ENCODE data around the gene SNRPD3. TPM values are rescaled to one million over a fixed set of nuclear protein-coding genes. Genes with fewer than 3 reads are reported as not detected.

SNRPD3 gene
- total and polyA plus RNA-seq, 9 of the 15 experiments (the other 6 are each of a cell fraction or from before 2014, with no cell fraction given), result 131 to 366 (median 274) TPM

DNA sequence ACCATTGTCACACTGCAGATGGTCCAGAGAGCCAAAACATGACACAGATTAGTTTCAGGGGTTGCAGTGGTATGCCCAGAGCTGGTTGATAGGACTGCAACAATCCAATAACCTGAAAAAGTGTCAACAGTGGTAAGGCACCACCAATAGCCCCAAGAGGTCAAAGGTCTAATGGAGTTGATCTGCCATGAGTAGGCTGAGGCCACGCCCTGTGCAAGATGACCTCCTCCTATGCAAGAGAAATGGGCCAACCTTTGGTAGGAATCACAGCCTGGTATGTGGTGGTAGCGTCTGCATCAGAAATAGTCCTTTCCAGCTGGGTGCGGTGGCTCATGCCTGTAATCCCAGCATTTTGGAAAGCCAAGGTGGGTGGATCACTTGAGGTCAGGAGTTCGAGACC, 20.5 kb upstream of the SNRPD3 start:
- TF ChIP-seq NR2C1 (IDR thresholded peaks at IDR 0.05), result no peak
- TF ChIP-seq NR2C1 (tag; IDR thresholded peaks at IDR 0.05), result 0 out of 2 replicates have a peak, but pooled peaks have one; percentile 11
- TF ChIP-seq YY1 (IDR thresholded peaks at IDR 0.05; ENCODE audit: borderline replicate concordance in 1 of 3, control insufficient read depth in 1 of 3, extremely low read depth in 1 of 3, insufficient read depth in 3 of 3, insufficient read length in 1 of 3, insufficient replicate concordance in 2 of 3, low read depth in 1 of 3, low read length in 2 of 3), result no peak
- no peak for TF ChIP-seq SMAD1 (IDR thresholded peaks at IDR 0.05; ENCODE audit: low read depth, low read length, partially characterized antibody)
- DNase-seq (ENCODE audit: extremely low read depth in 1 of 4, low spot score in 3 of 4), result no peak
- H3K4me1 ChIP-seq (replicated peaks in 1 of 2; ENCODE audit: control insufficient read depth in 2 of 2, insufficient read depth in 2 of 2, low read length in 2 of 2), result no peaks in the 10 kb centered on the region; a peak in 1 of 5 replicates
- no peak overlapping the region for H2AFZ ChIP-seq (ENCODE audit: low read depth, low read length)
- H3K79me2 ChIP-seq (ENCODE audit: control insufficient read depth, insufficient read depth, low read length), result no peaks in the 10 kb centered on the region
- 67% methylated on average over 3 of the region's 4 CpGs for WGBS (ENCODE audit: insufficient coverage, low coverage, missing lambda C conversion rate)
- FAIRE-seq, result no peak
- no TSS peak for BruUV-seq (replicated peaks)
- no peaks in the 10 kb centered on the region for H3K9me3 ChIP-seq (replicated peaks; ENCODE audit: control insufficient read depth, insufficient read depth, low read depth, low read length)
- H4K20me1 ChIP-seq (replicated peaks; ENCODE audit: control insufficient read depth, insufficient read depth, low read length), result no peaks in the 10 kb centered on the region
- ATAC-seq, result no peak
- H3K9ac ChIP-seq (ENCODE audit: insufficient read depth in 1 of 2, low read depth in 2 of 2, low read length in 2 of 2), result no peak overlapping the region
- no peak overlapping the region for H3K27ac ChIP-seq (ENCODE audit: extremely low read depth, low read depth, low read length)
- H3K9me1 ChIP-seq (ENCODE audit: control insufficient read depth, insufficient read depth, low read length), result no peaks in the 10 kb centered on the region
- peaks cover 1% of the 10 kb centered on the region; the same call in 1 of the 3 replicates for H3K36me3 ChIP-seq (ENCODE audit: control insufficient read depth, insufficient read depth, low read length)
- POLR2A ChIA-PET, result no interaction called here
- H3K27me3 ChIP-seq (ENCODE audit: control insufficient read depth in 2 of 2, insufficient read depth in 2 of 2, low read length in 2 of 2), result peaks cover 0 to 5% of the 10 kb centered on the region in 2 experiments; a peak in 1 of 5 replicates
- no peak overlapping the region for H3K4me3 ChIP-seq
- H3K4me2 ChIP-seq (ENCODE audit: insufficient read depth, low read length), result no peak overlapping the region
- in situ Hi-C loops (cut with MboI), result no loop called here
- intact Hi-C loops (cut with micrococcal nuclease), result no loop called here
- CTCF ChIA-PET (ENCODE audit: low intra/inter-chr PET ratio), result no interaction called here

DNA sequence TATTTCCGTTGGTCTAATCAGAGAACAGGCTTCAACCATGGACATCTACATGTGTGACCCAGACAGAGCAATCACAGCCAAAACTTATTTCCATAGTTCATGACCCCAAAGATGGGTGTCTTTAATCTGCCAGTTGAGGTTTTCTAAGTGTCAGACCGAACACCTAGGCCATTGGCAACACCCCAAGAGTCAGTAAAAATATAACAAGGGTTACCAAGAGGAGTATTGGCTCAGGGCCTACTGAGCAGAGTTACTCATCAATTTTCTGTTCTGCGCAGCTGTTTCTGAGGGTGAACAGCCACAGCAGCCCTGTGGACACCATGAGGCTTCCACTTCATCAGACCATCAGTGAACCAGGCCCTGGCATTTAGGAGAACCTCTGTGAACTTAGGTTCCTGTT, 19.7 kb upstream of the SNRPD3 start:
- no peak for TF ChIP-seq SMAD2 (IDR thresholded peaks at IDR 0.05; ENCODE audit: low read depth, low read length)
- TF ChIP-seq ELF2 (CRISPR knock-in tag; IDR thresholded peaks at IDR 0.05), result no peak
- no peak for TF ChIP-seq HIVEP1 (CRISPR knock-in tag; IDR thresholded peaks at IDR 0.05)
- TF ChIP-seq ARNT (IDR thresholded peaks at IDR 0.05), result no peak
- no peak for TF ChIP-seq POLR2H (tag; IDR thresholded peaks at IDR 0.05; ENCODE audit: low read depth)
- TF ChIP-seq RFX1 (IDR thresholded peaks at IDR 0.05), result no peak
- no peak for TF ChIP-seq C11orf30 (IDR thresholded peaks at IDR 0.05; ENCODE audit: low read depth)
- no peak for TF ChIP-seq RBM25 (IDR thresholded peaks at IDR 0.05; ENCODE audit: low read depth, low read length, severe bottlenecking)
- TF ChIP-seq, protein P1, sequence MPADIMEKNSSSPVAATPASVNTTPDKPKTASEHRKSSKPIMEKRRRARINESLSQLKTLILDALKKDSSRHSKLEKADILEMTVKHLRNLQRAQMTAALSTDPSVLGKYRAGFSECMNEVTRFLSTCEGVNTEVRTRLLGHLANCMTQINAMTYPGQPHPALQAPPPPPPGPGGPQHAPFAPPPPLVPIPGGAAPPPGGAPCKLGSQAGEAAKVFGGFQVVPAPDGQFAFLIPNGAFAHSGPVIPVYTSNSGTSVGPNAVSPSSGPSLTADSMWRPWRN (IDR thresholded peaks at IDR 0.05; ENCODE audit: low read depth), result no peak
- TF ChIP-seq, protein P2, sequence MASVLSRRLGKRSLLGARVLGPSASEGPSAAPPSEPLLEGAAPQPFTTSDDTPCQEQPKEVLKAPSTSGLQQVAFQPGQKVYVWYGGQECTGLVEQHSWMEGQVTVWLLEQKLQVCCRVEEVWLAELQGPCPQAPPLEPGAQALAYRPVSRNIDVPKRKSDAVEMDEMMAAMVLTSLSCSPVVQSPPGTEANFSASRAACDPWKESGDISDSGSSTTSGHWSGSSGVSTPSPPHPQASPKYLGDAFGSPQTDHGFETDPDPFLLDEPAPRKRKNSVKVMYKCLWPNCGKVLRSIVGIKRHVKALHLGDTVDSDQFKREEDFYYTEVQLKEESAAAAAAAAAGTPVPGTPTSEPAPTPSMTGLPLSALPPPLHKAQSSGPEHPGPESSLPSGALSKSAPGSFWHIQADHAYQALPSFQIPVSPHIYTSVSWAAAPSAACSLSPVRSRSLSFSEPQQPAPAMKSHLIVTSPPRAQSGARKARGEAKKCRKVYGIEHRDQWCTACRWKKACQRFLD (CRISPR knock-in tag; IDR thresholded peaks at IDR 0.05), result no peak
- H3K4me1 ChIP-seq (replicated peaks in 1 of 2; ENCODE audit: control insufficient read depth in 2 of 2, insufficient read depth in 2 of 2, low read length in 2 of 2), result no peaks in the 10 kb centered on the region; a peak in 1 of 5 replicates
- no peak overlapping the region for H3K9ac ChIP-seq (ENCODE audit: insufficient read depth in 1 of 2, low read depth in 2 of 2, low read length in 2 of 2)
- DNase-seq (ENCODE audit: extremely low read depth in 1 of 4, low spot score in 3 of 4), result no peak
- ChIA-PET POLR2A (interaction anchor here (0.9 kb wide), 2 partner anchors 9 to 10 kb away, joined by 3 to 4 read pairs; no protein-coding TSS in a partner anchor), CTCF (ENCODE audit: low intra/inter-chr PET ratio) (interaction anchor here (0.6 kb wide), 2 partner anchors 206 to 1410 kb away, joined by 4 read pairs; no protein-coding TSS in a partner anchor)
- intact Hi-C loops (cut with micrococcal nuclease) (no loop called here), in situ Hi-C loops (cut with MboI) (no loop called here)
- no peaks in the 10 kb centered on the region for H3K79me2 ChIP-seq (ENCODE audit: control insufficient read depth, insufficient read depth, low read length)
- H3K27ac ChIP-seq (ENCODE audit: extremely low read depth, low read depth, low read length), result no peak overlapping the region
- H3K4me2 ChIP-seq (ENCODE audit: insufficient read depth, low read length), result no peak overlapping the region
- no TSS peak for BruUV-seq (replicated peaks)
- no peak for ATAC-seq
- no peaks in the 10 kb centered on the region for H3K9me1 ChIP-seq (ENCODE audit: control insufficient read depth, insufficient read depth, low read length)
- no peak overlapping the region for H3K4me3 ChIP-seq
- WGBS (ENCODE audit: insufficient coverage, low coverage, missing lambda C conversion rate), result 29% methylated on average over 3 of the region's 3 CpGs
- H3K9me3 ChIP-seq (replicated peaks; ENCODE audit: control insufficient read depth, insufficient read depth, low read depth, low read length), result no peaks in the 10 kb centered on the region
- H3K27me3 ChIP-seq (ENCODE audit: control insufficient read depth in 2 of 2, insufficient read depth in 2 of 2, low read length in 2 of 2), result peaks cover 0 to 5% of the 10 kb centered on the region in 2 experiments; a peak in 1 of 5 replicates
- H2AFZ ChIP-seq (ENCODE audit: low read depth, low read length), result no peak overlapping the region
- H4K20me1 ChIP-seq (replicated peaks; ENCODE audit: control insufficient read depth, insufficient read depth, low read length), result no peaks in the 10 kb centered on the region
- H3K36me3 ChIP-seq (ENCODE audit: control insufficient read depth, insufficient read depth, low read length), result peaks cover 9% of the 10 kb centered on the region; the same call in 2 of the 3 replicates
- FAIRE-seq, result no peak
